Loucy (cell line): Measurements from ENCODE around the gene FGGY.

Experiments
- H2AFZ ChIP-seq: fragments of 200-600 bp; sonication (generic); 2 replicates; pipeline ENCODE4 v1.6.0; 2016; ENCODE audit warnings: antibody characterized with exemption, mild to moderate bottlenecking, low read length, moderate library complexity
- H3F3A ChIP-seq: fragments of 200-600 bp; 2 replicates; pipeline ENCODE4 v1.6.0; 2016; ENCODE audit warnings: antibody characterized with exemption, low read depth, mild to moderate bottlenecking
- H3K27me3 ChIP-seq: fragments of 200-600 bp; sonication (generic); 2 replicates; pipeline ENCODE4 v1.6.1; 2014; ENCODE audit warnings: low read length, mild to moderate bottlenecking; ENCODE audit not compliant: insufficient read depth, poor library complexity, severe bottlenecking
- H3K36me3 ChIP-seq: fragments of 200-600 bp; sonication (generic); 2 replicates; pipeline ENCODE4 v1.6.1; 2016; ENCODE audit warnings: low read length; ENCODE audit not compliant: insufficient read depth
- H3K4me1 ChIP-seq: fragments of 200-600 bp; sonication (generic); 2 replicates; pipeline ENCODE4 v1.5.1; 2014; ENCODE audit warnings: low read length, mild to moderate bottlenecking; ENCODE audit not compliant: insufficient read depth, poor library complexity, severe bottlenecking
- H3K4me2 ChIP-seq: fragments of 200-600 bp; sonication (generic); 2 replicates; pipeline ENCODE4 v1.6.0; 2014; ENCODE audit warnings: antibody characterized with exemption, low read length, low read depth, mild to moderate bottlenecking; ENCODE audit not compliant: poor library complexity, severe bottlenecking
- H3K4me3 ChIP-seq: fragments of 200-600 bp; sonication (generic); 2 replicates; pipeline ENCODE4 v1.5.1; 2014; ENCODE audit warnings: low read length, mild to moderate bottlenecking, mixed read lengths; ENCODE audit not compliant: poor library complexity, severe bottlenecking
- H3K79me2 ChIP-seq: fragments of 200-600 bp; sonication (generic); 2 replicates; pipeline ENCODE4 v1.6.1; 2014; ENCODE audit warnings: low read length; ENCODE audit not compliant: insufficient read depth
- H3K9ac ChIP-seq: fragments of 200-600 bp; sonication (generic); 2 replicates; pipeline ENCODE4 v1.6.0; 2014; ENCODE audit warnings: mild to moderate bottlenecking, low read depth, low read length, moderate library complexity; ENCODE audit not compliant: poor library complexity, severe bottlenecking
- H3K9me2 ChIP-seq: fragments of 200-600 bp; sonication (generic); replicated peaks from 2 replicates; pipeline ENCODE4 v1.6.1; 2016; ENCODE audit warnings: low read depth, low read length, mixed read lengths
- H3K9me3 ChIP-seq: fragments of 200-600 bp; sonication (generic); 2 replicates; pipeline ENCODE4 v1.6.1; 2014; ENCODE audit warnings: mild to moderate bottlenecking, antibody characterized with exemption, low read length, low read depth; ENCODE audit not compliant: insufficient read depth
- H4K20me1 ChIP-seq: fragments of 200-600 bp; sonication (generic); 2 replicates; pipeline ENCODE4 v1.6.0; 2014; ENCODE audit warnings: antibody characterized with exemption, low read length, mild to moderate bottlenecking; ENCODE audit not compliant: insufficient read depth, poor library complexity, severe bottlenecking
- CTCF ChIP-seq: fragments of 200-600 bp; sonication (generic); conservative IDR thresholded peaks from 2 replicates; pipeline ENCODE4 v1.5.1; 2014; ENCODE audit warnings: mild to moderate bottlenecking, antibody characterized with exemption, low read length
- EZH2phosphoT487 ChIP-seq: fragments of 200-600 bp; IDR thresholded peaks from 2 replicates; pipeline ENCODE4 v1.6.1; 2018; ENCODE audit warnings: antibody characterized with exemption, mild to moderate bottlenecking, moderate library complexity, borderline replicate concordance

Gene FGGY

GRCh38 chr1:59657873-59658465 lies 361.1 kb downstream of the FGGY start:
- Histone ChIP-seq H3K9ac (no peak overlapping the region), H3K4me1 (peaks cover 4% of the 10 kb centered on the region), H3K79me2 (no peaks in the 10 kb centered on the region), H3K4me2 (no peak overlapping the region), H4K20me1 (no peaks in the 10 kb centered on the region), H3F3A (no peaks in the 10 kb centered on the region), H3K9me3 (no peaks in the 10 kb centered on the region), H3K9me2 (no peaks in the 10 kb centered on the region), H3K4me3 (no peak overlapping the region), H3K36me3 (no peaks in the 10 kb centered on the region), H3K27me3 (no peaks in the 10 kb centered on the region), H2AFZ (no peak overlapping the region)
- TF ChIP-seq CTCF (no peak), EZH2phosphoT487 (no peak)

GRCh38 chr1:59664166-59664565 lies 367.3 kb downstream of the FGGY start:
- Histone ChIP-seq H3K27me3 (no peaks in the 10 kb centered on the region), H3K4me3 (no peak overlapping the region), H3K79me2 (no peaks in the 10 kb centered on the region), H3K4me1 (no peaks in the 10 kb centered on the region), H3K36me3 (no peaks in the 10 kb centered on the region), H3F3A (no peaks in the 10 kb centered on the region), H3K9ac (no peak overlapping the region), H3K9me2 (no peaks in the 10 kb centered on the region), H4K20me1 (no peaks in the 10 kb centered on the region), H3K4me2 (no peak overlapping the region), H3K9me3 (no peaks in the 10 kb centered on the region), H2AFZ (no peak overlapping the region)
- TF ChIP-seq CTCF = no peak
- no peak for TF ChIP-seq EZH2phosphoT487

- peak; percentile 68 for TF ChIP-seq CTCF
- TF ChIP-seq EZH2phosphoT487 = no peak
- no peaks in the 10 kb centered on the region for H3K27me3 ChIP-seq
- no peaks in the 10 kb centered on the region for H3F3A ChIP-seq
- H3K4me2 ChIP-seq = no peak overlapping the region
- H4K20me1 ChIP-seq = no peaks in the 10 kb centered on the region
- H3K9me2 ChIP-seq = no peaks in the 10 kb centered on the region
- H3K36me3 ChIP-seq = no peaks in the 10 kb centered on the region
- H3K4me1 ChIP-seq = no peaks in the 10 kb centered on the region
- no peak overlapping the region for H2AFZ ChIP-seq
- no peak overlapping the region for H3K9ac ChIP-seq
- H3K9me3 ChIP-seq = no peaks in the 10 kb centered on the region
- H3K79me2 ChIP-seq = no peaks in the 10 kb centered on the region
- H3K4me3 ChIP-seq = no peak overlapping the region
These were observed 369.2 kb downstream of the FGGY start for GRCh38 chr1:59666106-59666505.
